ENCODE measurements around the gene SLC25A53.
"Not testable (repeated sequence)": the region's sequence is repeated elsewhere in the genome, so short reads cannot be mapped to it uniquely, and the experiment has no call there.

SLC25A53 gene

GRCh38 chrX:104130808-104131207 is 26.0 kb downstream of the SLC25A53 start:
- no peak for DNase-seq

- no peak for DNase-seq
Measured at GRCh38 chrX:104126856-104127255, 30.0 kb downstream of the SLC25A53 start.

DNA sequence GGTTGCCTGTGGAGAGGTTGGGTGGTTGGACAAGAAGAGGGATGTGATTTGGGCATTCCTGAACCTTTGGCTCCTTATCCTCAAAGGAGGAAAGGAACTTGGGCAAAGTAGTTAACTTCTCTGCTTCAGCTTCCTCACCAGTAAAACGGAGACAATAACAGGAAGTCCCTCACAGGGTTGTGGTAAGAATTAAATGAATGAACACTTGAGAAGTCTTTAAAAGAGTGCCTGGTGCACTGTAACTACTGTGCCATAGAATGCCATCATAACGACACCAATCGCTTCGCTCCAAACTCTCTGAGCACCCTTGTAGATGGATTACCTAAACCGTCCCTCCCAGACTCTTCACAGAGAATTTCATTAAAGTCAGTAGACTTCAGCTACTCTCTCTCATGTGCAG is 34.0 kb downstream of the SLC25A53 start:
- no peak for DNase-seq

GRCh38 chrX:104118765-104119164 is 38.0 kb downstream of the SLC25A53 start:
- no peak for DNase-seq

DNA sequence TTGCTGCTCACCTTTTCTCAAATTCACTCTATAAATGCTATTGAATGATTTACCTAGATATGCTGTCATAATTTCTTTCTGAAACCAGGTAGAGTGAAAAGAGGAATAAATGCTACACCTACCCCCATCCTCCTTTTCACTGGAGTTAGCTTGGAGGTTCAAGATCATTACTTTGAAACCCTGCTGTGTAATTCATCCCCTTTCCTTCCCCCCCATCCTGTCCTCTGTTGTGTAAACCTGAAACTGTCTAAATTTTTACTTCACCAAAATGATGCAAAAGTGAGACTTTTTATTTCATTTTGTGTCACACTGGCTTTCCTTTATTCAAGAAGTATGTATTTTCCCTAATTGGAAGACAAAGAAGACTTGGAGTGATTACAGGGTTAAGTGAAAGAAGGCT is 39.0 kb downstream of the SLC25A53 start:
- DNase-seq = no peak

GRCh38 chrX:104113222-104113965 is 43.4 kb downstream of the SLC25A53 start:
- peak; percentile 67 for DNase-seq

DNA sequence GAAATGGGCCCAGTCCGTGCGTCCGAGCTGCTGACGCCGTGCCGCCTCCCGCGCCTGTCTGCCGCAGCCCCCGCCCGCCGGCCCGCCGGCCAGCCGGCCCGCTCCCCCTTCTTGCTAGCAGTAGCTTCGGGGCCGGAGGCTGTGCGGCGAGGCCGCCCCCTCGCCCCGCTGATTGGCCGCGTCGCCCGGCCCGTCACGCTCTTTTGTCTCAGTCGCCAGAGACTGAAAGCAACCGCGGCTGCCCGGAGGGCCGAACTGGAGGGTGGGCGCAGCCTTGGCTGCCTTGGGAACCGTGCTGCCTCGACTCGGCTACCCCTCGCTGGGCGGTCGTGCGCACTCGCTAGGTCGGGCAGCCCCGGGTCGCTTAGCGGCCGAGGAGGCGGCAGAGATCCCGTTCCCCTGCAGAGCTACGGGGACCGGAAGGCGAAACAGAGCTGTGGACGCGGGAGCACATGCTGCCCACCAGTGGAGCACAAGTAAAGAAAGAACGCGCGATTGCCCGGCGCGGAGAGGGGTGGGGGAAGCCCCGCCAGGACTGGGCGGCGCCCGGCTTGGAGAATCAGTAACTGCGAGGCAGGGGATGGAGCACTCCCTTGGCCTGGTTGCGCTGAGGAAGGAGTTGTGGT is 44.4 kb downstream of the SLC25A53 start, which contains the start of gene ZCCHC18:
TSS of gene ZCCHC18 (plus strand) at position 198 of the 626 bp plus-strand sequence. CDS start 1,589 bp downstream, outside the sequence.
- DNase-seq = peak; percentile 87

GRCh38 chrX:104110491-104111240 is 46.1 kb downstream of the SLC25A53 start:
- not testable (repeated sequence) for DNase-seq

- DNase-seq = no peak
Measured at GRCh38 chrX:104108955-104109354, 47.9 kb downstream of the SLC25A53 start.

DNA sequence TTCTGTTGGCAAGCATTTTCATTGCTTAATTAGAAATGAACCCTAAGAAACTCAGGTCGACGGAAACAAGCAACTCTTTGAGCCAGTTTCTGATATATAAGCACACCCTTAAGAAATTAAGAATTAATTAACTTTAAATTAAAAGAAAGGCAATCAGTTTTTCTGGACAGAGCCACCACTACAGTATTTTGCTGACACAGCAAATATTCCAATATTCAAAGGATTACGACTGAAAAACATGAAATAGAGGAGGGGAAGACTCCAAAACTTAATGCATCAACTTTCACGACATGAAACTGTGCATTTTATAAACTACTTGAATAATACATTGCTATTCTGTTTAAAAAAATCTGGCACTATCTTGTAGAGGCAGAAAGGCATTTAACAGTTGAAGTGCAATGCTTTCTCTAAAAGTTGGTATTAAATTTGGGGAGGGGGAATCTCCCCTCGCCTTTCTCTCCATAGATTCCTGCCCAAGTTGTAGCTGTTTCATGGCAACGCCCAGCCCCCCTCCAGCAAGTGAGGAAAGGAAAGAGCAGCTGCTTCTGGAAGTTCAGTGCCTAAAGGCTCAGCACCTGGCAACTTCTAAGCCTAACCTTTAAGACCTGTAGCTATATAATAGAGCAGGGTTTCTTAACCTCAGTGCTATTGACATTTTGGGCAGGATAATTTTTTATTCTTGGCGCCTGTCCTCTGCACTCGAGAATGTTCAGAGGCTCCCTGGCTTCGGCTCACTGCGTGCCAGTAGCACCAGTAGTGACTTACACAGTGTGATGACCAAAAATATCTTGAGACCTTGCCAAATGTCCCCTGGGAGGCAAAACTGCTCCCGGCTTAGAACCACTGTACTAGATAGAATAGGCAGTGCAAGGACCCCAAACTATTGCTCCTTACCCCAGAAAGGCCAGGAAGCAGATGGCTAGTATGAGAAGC is 51.2 kb downstream of the SLC25A53 start:
- no peak for DNase-seq

DNA sequence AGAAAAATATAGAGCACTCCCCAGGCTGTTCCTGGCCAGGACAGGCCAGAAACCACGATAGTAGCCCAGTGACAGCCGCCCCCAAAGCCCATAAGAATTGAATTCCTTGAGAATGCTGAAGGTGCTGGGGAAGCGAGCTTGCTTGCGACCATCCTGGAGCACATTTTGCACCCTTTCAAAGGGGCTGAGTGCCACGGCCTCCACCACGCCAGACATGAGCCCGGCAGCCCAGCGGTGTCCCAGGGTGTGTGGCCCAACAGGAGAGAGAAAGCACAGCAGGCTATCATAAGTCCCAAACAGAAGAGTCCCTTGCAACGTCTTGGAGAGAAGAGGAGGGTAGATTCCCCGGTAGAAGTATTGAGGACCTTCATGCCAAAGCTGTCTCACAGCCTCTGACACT is 52.1 kb downstream of the SLC25A53 start:
- no peak for DNase-seq

DNA sequence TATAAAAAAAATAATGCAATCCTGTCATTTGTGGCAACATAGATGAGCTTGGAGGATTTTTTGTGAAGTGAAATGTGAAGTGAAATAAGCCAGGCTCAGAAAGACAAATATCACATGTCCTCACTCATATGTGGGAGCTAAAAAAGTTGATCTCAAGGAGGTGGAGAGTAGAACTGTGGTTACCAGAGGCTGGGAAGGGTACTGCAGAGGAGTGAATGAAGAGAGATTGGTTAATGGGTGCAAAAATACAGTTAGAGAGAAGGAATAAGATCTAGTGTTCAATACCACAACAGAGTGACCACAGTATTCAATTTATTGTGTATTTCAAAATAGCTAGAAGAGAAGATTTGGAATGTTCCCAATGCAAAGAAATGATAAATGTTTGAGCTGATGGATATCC is 57.9 kb downstream of the SLC25A53 start:
- DNase-seq = no peak

DNA sequence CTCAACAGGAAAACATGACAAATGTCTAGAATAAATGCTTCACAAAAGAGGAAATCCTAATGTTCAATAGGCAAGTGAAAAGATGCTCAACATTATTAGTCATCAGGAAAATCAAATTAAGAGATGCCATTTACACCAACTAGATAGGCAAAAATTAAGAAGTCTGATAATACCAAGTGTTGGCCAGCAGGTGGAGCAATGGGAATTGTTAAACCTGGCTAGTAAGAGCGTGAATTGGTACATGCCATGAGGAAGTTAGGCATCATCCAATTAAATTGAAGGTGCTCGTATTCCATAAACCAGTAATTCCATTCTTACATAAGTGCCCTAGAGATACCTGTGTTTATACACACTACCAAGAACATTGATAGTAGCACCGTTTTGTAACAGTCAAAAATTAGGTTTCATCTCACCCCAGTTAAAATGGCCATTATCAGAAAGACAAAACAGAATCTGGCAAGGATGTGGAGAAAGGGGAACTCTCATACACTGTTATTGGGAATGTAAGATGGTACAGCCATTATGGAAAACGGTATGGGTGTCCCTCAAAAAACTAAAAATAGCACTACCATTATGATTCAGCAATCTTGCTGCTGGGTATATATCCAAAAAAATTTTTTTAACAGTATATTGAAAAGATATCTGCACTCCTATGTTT is 58.5 kb downstream of the SLC25A53 start:
- peak; percentile 76 for DNase-seq

GRCh38 chrX:104085919-104086318 is 70.9 kb downstream of the SLC25A53 start:
- no peak for DNase-seq

DNA sequence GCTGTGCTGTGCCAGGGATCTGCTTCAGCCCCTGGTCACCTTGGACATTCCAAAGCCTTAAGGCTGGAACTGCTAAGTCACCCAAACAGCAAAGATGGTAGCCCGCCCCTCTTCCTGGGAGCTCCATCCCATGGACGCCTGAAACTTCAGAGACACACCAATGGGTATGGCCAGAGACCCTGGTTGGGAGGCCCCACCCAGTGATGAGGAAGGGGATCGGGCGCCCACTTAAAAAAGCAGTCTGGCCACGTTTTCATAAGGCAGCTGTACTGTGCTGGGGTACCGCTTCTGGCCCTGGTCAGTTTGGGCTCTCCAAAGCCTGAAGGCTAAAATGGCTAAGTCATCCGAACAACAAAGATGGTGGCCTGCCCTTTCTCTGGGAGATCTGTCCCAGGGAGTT is 71.3 kb downstream of the SLC25A53 start:
- no peak for DNase-seq

DNA sequence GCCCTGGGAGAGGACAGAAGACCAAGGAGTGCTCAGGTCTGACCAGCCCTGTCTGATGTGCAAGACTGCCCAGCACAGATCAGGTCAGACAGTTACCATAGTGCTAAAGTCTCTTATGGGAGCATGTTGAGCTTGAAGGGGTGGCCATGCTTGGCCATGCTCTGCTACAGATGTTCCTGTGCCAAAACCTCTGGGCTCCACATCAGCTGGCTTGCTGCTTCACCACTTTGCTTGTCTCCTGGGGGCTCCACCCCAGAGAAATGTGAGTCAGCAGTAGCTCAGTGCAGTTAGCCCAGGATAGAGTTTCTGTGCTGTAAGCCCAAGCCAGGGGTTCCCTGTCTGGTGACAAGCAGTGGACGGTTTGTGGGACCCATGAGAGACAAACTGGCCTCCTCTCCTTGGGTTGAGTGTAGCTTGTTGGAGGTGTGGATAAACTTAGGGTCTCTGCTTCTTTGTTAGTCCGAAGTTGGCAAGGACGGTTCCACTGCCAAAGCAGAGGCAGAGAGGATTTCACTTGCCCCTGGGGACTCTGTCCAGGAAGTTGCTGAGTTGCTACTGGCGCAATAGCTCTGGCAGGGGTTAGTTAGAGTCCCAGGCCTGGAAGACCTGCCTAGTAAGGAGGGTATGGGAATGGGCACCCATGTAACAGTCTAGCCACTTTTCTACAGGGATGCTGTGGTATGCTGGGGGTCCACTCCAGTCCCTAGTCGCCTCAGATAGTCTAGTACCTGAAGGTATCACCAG is 72.1 kb downstream of the SLC25A53 start:
- DNase-seq = no peak

GRCh38 chrX:104084063-104084462 is 72.7 kb downstream of the SLC25A53 start:
- DNase-seq = no peak

DNA sequence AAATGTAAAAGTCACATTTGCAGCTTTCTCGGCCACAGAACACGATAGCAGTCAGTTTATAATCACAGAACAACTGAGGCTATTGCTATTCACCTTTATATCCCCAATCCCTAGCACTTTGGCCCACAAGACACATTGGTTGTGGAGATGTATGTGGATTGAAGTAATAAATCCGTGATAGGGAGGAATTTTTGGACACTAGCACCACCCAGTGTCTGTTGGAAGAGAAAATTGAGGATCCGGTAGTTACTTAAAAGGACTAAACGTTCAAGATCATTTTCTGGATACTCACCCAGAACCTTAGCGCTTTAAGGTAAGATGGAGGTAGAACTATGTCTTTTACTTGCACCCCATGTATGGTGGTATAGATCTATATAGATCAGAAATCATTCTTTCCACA is 79.0 kb downstream of the SLC25A53 start:
- DNase-seq = not testable (repeated sequence)

DNA sequence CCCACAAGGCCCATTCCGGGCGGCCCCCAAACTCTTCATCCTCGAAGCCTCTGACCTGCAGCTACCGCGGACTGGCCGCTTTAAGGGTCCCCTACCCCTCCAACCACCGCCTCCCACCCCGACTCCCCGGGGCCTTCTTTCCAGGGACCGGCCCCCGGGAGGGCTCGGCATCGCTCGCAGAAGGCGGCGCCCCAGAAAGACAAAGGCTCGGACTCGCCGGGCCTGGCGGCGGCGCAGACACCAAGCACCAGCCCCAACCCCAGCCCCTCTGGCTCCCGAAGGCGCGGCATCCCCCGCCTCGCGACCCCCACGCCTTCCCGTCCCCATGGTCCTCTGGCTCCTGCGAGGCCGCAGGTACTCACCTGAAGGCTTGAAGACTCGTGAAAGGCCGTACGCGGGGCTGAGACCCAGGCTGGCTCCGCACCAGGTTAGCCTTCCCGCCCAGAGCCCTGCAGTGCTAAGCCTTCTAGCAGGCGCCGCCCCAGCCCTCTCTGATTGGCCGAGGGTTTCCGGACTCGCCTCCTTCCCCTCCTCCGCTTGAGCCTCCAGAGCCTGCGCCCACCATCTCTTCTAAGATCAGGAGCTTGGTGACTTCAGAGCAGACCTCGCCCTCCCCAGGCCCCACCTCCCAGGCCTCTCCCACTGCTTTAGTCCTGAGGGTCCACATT is 80.9 kb downstream of the SLC25A53 start, which contains the start of gene TMSB15C:
TSS of gene TMSB15C (minus strand) at position 459 of the 668 bp plus-strand sequence.
- DNase-seq = not testable (repeated sequence)

DNA sequence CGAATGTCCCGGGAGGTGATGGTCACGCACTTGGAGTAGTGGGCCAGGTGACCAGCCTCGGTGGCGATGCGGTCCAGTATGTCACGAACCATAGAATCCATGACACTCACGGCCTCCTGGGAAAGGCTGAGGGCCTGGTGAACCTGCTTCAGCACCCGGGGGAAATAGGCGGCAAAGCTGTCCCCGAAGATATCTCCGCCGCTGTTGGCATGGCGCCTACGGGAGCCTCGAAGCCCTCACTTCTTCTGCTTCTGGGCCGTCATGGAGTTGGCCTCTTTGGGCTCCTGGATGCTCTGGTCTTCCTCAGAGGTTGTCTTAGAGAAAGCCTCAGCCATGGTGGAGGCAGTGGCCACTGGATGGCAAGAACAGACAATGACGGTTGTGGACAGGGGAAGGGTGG is 94.2 kb downstream of the SLC25A53 start:
- not testable (repeated sequence) for DNase-seq

DNA sequence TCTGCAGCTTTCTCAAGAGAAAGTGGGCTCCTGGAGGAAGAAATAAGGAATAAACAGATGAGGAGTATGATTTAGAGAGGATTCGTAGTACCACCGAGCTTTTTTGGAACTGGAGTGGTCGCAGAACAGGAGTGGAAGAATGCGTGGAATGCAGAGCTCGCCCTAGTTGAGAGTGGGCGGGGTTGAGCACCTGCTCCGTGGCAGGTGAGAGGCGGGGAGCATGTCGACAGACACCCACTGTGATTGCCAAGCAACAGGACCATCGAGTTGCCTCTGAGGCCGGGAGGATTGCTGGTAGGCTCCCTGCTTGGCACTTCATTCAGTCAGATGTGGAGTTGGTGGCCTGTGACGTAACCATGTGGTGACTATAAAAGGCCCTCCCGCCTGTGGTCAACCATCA is 101.9 kb downstream of the SLC25A53 start:
- DNase-seq = not testable (repeated sequence)
